H9 (cell line): ENCODE measurements around the gene TSSC4. TPM values are rescaled to one million over a fixed set of nuclear protein-coding genes. Genes with fewer than 3 reads are reported as not detected.

Source experiments
- DNase-seq: peaks from one replicate; pipeline ENCODE4 v3.0.0-alpha.2; 2017
- H2AFZ ChIP-seq: one replicate; pipeline ENCODE4 v1.6.1; 2013; ENCODE audit warnings: mild to moderate bottlenecking, low read length, control low read depth, moderate library complexity
- H2AK5ac ChIP-seq: 2 replicates; pipeline ENCODE4 v1.6.1; 2013; ENCODE audit warnings: low read length, control low read depth, mixed read lengths; ENCODE audit not compliant: insufficient read length
- H2BK120ac ChIP-seq: one replicate; pipeline ENCODE4 v1.6.1; 2013; ENCODE audit warnings: low read depth, mild to moderate bottlenecking, low read length, control low read depth, inconsistent platforms; ENCODE audit not compliant: poor library complexity, severe bottlenecking
- H2BK12ac ChIP-seq: 2 replicates; pipeline ENCODE4 v1.6.1; 2013; ENCODE audit warnings: low read length, control low read depth, mixed read lengths, low read depth; ENCODE audit not compliant: insufficient read length
- H2BK15ac ChIP-seq: 2 replicates; pipeline ENCODE4 v1.6.1; 2013; ENCODE audit warnings: low read depth, low read length, control low read depth
- H2BK20ac ChIP-seq: one replicate; pipeline ENCODE4 v1.6.1; 2013; ENCODE audit warnings: low read depth, mild to moderate bottlenecking, low read length, control low read depth, inconsistent platforms; ENCODE audit not compliant: poor library complexity, severe bottlenecking
- H2BK5ac ChIP-seq: 2 replicates; pipeline ENCODE4 v1.6.1; 2013; ENCODE audit warnings: low read length, control low read depth, mixed read lengths; ENCODE audit not compliant: insufficient read length
- H3K14ac ChIP-seq: 2 replicates; pipeline ENCODE4 v1.6.1; 2013; ENCODE audit warnings: low read length, control low read depth; ENCODE audit not compliant: insufficient read depth
- H3K18ac ChIP-seq: 2 replicates; pipeline ENCODE4 v1.6.1; 2013; ENCODE audit warnings: low read depth, mild to moderate bottlenecking, mixed read lengths, low read length, control low read depth; ENCODE audit not compliant: insufficient read length
- H3K23ac ChIP-seq: 2 replicates; pipeline ENCODE4 v1.6.1; 2013; ENCODE audit warnings: low read length, control low read depth, mixed read lengths, low read depth; ENCODE audit not compliant: insufficient read length
- H3K23me2 ChIP-seq: 2 replicates; pipeline ENCODE4 v1.6.1; 2013; ENCODE audit warnings: low read depth, mild to moderate bottlenecking, mixed read lengths, low read length, control low read depth; ENCODE audit not compliant: insufficient read length, poor library complexity, severe bottlenecking
- H3K27ac ChIP-seq: 2 replicates; pipeline ENCODE4 v1.5.1; 2013; ENCODE audit warnings: low read length, control low read depth, mixed read lengths, low read depth; ENCODE audit not compliant: insufficient read length
- H3K27me3 ChIP-seq: 2 replicates; pipeline ENCODE4 v1.6.1; 2013; ENCODE audit warnings: low read length, control low read depth, inconsistent platforms; ENCODE audit not compliant: insufficient read depth
- H3K4ac ChIP-seq: 2 replicates; pipeline ENCODE4 v1.6.1; 2013; ENCODE audit warnings: low read depth, mild to moderate bottlenecking, control low read depth, inconsistent platforms, low read length, moderate library complexity
- H3K4me1 ChIP-seq: 2 replicates; pipeline ENCODE4 v1.6.1; 2013; ENCODE audit warnings: low read length, control low read depth, inconsistent platforms; ENCODE audit not compliant: insufficient read depth
- H3K4me2 ChIP-seq: 2 replicates; pipeline ENCODE4 v1.6.1; 2013; ENCODE audit warnings: low read length, control low read depth, mixed read lengths; ENCODE audit not compliant: insufficient read length, insufficient read depth
- H3K56ac ChIP-seq: 2 replicates; pipeline ENCODE4 v1.6.1; 2013; ENCODE audit warnings: low read depth, mild to moderate bottlenecking, mixed read lengths, low read length, control low read depth; ENCODE audit not compliant: insufficient read length
- H3K79me1 ChIP-seq: 2 replicates; pipeline ENCODE4 v1.6.1; 2013; ENCODE audit warnings: low read depth, mild to moderate bottlenecking, moderate library complexity, low read length, control low read depth, inconsistent platforms; ENCODE audit not compliant: insufficient read depth, poor library complexity, severe bottlenecking
- H3K79me2 ChIP-seq: 2 replicates; pipeline ENCODE4 v1.6.1; 2013; ENCODE audit warnings: low read length, control low read depth, inconsistent platforms; ENCODE audit not compliant: insufficient read depth
- H3K9ac ChIP-seq: 2 replicates; pipeline ENCODE4 v1.6.1; 2013; ENCODE audit warnings: low read length, control low read depth, mixed read lengths; ENCODE audit not compliant: insufficient read length; ENCODE audit errors: extremely low read depth
- H3K9me3 ChIP-seq: one replicate; pipeline ENCODE4 v1.6.1; 2013; ENCODE audit warnings: low read depth, low read length, inconsistent platforms; ENCODE audit not compliant: control insufficient read depth
- H3T11ph ChIP-seq: one replicate; pipeline ENCODE4 v1.6.1; 2013; ENCODE audit warnings: mild to moderate bottlenecking, low read length, control low read depth, inconsistent platforms
- H4K20me1 ChIP-seq: one replicate; pipeline ENCODE4 v1.6.1; 2013; ENCODE audit not compliant: control insufficient read depth, insufficient read length, insufficient read depth
- H4K5ac ChIP-seq: 2 replicates; pipeline ENCODE4 v1.6.1; 2013; ENCODE audit warnings: low read depth, mild to moderate bottlenecking, mixed read lengths, low read length, control low read depth; ENCODE audit not compliant: insufficient read length
- H4K8ac ChIP-seq: replicated peaks from 2 replicates; pipeline ENCODE4 v1.6.1; 2013; ENCODE audit warnings: low read length, control low read depth, mixed read lengths, low read depth; ENCODE audit not compliant: insufficient read length
- H4K91ac ChIP-seq: 2 replicates; pipeline ENCODE4 v1.6.1; 2013; ENCODE audit warnings: low read depth, mild to moderate bottlenecking, moderate library complexity, mixed read lengths, low read length, control low read depth; ENCODE audit not compliant: insufficient read length
- H3K27ac Mint-ChIP-seq, 3 experiments: 2 replicates in 2 of 3; 3 replicates in 1 of 3; pipeline ENCODE4 v1.8.0; 2020 to 2021; ENCODE audit warnings: mixed read lengths in 3 of 3, mild to moderate bottlenecking in 1 of 3, moderate library complexity in 1 of 3
- H3K27me3 Mint-ChIP-seq: 2 replicates; pipeline ENCODE4 v1.8.0; 2021; ENCODE audit warnings: low read depth, mild to moderate bottlenecking, moderate library complexity, mixed read lengths
- H3K36me3 Mint-ChIP-seq, 3 experiments: 2 replicates in 2 of 3; 3 replicates in 1 of 3; pipeline ENCODE4 v1.8.0; 2020 to 2021; ENCODE audit warnings: low read depth in 3 of 3, mixed read lengths in 3 of 3; ENCODE audit not compliant: insufficient read depth in 1 of 3
- H3K4me1 Mint-ChIP-seq, 2 experiments: 2 replicates each; pipeline ENCODE4 v1.8.0; 2020; ENCODE audit warnings: mixed read lengths in 2 of 2
- H3K4me3 Mint-ChIP-seq, 2 experiments: 2 replicates in 1 of 2; 3 replicates in 1 of 2; pipeline ENCODE4 v1.8.0; 2020 to 2021; ENCODE audit warnings: mild to moderate bottlenecking in 2 of 2, mixed read lengths in 2 of 2, moderate library complexity in 1 of 2
- H3K9me3 Mint-ChIP-seq, 2 experiments: 2 replicates in 1 of 2; 3 replicates in 1 of 2; pipeline ENCODE4 v1.8.0; 2020; ENCODE audit warnings: mild to moderate bottlenecking in 2 of 2, mixed read lengths in 2 of 2, moderate library complexity in 1 of 2
- WGBS: extraction: QIAGEN DNeasy Blood & Tissue Kit; methylation state at CpG from one replicate; pipeline ENCODE4 v1.1.7; 2013; ENCODE audit warnings: missing lambda C conversion rate, low lambda C conversion rate, mixed read lengths; ENCODE audit not compliant: insufficient read length; ENCODE audit errors: extremely low coverage; 5-methylcytosine and 5-hydroxymethylcytosine counted together
- total RNA-seq: library from RNA; stranded (reverse); gene quantifications from 2 replicates; pipeline ENCODE4 v1.2.1, GENCODE V29; 2021
- TF ChIP-seq, protein P1 (sequence below): fragments of 200-600 bp; sonication (generic); conservative IDR thresholded peaks from 3 replicates; pipeline ENCODE4 v1.8.0; 2021; ENCODE audit warnings: antibody characterized with exemption, mild to moderate bottlenecking

Gene TSSC4
- total RNA-seq, 1 experiment from 2014 or later: 51.0 TPM

DNA sequence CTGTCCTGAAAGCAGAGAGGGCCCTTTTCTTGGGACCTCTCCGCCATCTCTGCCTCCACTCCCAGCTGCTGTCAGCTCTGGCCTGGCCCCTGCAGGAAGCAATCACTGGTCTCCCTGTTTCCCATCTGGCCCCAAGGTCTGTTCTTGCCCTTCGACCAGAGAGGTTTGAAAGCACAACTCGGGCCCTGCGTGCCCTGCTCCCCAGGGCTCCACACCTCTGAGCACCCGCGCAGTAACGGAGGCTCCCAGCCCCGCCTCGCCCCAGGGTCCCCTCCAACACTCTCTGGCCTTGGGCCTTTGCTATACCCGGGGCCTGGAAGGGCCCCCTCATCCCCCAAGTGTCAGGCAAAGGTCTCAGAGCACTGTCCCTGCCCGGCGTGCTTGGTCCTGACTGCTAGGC is 31.2 kb upstream of the TSSC4 start:
- Histone ChIP-seq H3K4me2 (no peak overlapping the region), H3K9ac (no peak overlapping the region), H2BK12ac (no peak overlapping the region), H4K91ac (no peak overlapping the region), H2AK5ac (no peak overlapping the region), H3K4ac (no peak overlapping the region), H2AFZ (no peak overlapping the region), H3K79me2 (no peaks in the 10 kb centered on the region), H3K23me2 (no peaks in the 10 kb centered on the region), H2BK15ac (no peak overlapping the region), H3K27me3 (no peaks in the 10 kb centered on the region), H4K8ac (no peak overlapping the region), H3T11ph (no peak overlapping the region), H3K9me3 (no peaks in the 10 kb centered on the region), H3K79me1 (no peaks in the 10 kb centered on the region), H4K20me1 (no peaks in the 10 kb centered on the region), H3K18ac (no peak overlapping the region), H3K4me1 (no peaks in the 10 kb centered on the region), H2BK120ac (no peak overlapping the region), H4K5ac (no peak overlapping the region), H2BK5ac (no peak overlapping the region), H2BK20ac (no peak overlapping the region), H3K27ac (no peak overlapping the region), H3K56ac (no peak overlapping the region), H3K14ac (no peak overlapping the region), H3K23ac (no peak overlapping the region)
- H3K36me3 Mint-ChIP-seq: no peaks in the 10 kb centered on the region
- no peak overlapping the region for H3K4me3 Mint-ChIP-seq
- no peaks in the 10 kb centered on the region for H3K9me3 Mint-ChIP-seq
- H3K4me1 Mint-ChIP-seq: no peaks in the 10 kb centered on the region
- DNase-seq: no peak
- WGBS: no CpG with 5 or more reads among the region's 12 CpGs
- H3K27me3 Mint-ChIP-seq: peaks cover 4% of the 10 kb centered on the region; the same call in 1 of the 2 replicates
- no peak overlapping the region for H3K27ac Mint-ChIP-seq
- TF ChIP-seq, protein P1, sequence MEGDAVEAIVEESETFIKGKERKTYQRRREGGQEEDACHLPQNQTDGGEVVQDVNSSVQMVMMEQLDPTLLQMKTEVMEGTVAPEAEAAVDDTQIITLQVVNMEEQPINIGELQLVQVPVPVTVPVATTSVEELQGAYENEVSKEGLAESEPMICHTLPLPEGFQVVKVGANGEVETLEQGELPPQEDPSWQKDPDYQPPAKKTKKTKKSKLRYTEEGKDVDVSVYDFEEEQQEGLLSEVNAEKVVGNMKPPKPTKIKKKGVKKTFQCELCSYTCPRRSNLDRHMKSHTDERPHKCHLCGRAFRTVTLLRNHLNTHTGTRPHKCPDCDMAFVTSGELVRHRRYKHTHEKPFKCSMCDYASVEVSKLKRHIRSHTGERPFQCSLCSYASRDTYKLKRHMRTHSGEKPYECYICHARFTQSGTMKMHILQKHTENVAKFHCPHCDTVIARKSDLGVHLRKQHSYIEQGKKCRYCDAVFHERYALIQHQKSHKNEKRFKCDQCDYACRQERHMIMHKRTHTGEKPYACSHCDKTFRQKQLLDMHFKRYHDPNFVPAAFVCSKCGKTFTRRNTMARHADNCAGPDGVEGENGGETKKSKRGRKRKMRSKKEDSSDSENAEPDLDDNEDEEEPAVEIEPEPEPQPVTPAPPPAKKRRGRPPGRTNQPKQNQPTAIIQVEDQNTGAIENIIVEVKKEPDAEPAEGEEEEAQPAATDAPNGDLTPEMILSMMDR: no peak
